Endothelial cell of umbilical vein (primary cell): ENCODE data around the gene IL13RA1.

ENCODE experiments used
- CTCF ChIP-seq, 2 donors: IDR thresholded peaks; 1 replicate in 1 of 2; 2 replicates in 1 of 2; pipeline ENCODE4 v1.5.1; 2011; ENCODE audit warnings: low read length in 2 of 2, mild to moderate bottlenecking in 2 of 2, moderate library complexity in 2 of 2, control low read depth in 1 of 2, inconsistent platforms in 1 of 2, low read depth in 1 of 2; ENCODE audit not compliant: insufficient read depth in 1 of 2; ENCODE audit errors: extremely low read depth in 1 of 2
- EZH2 ChIP-seq: IDR thresholded peaks from 2 replicates; pipeline ENCODE4 v1.6.1; 2012; ENCODE audit warnings: borderline replicate concordance, low read depth, mild to moderate bottlenecking, moderate library complexity, low read length, inconsistent platforms; ENCODE audit not compliant: severe bottlenecking
- FOS ChIP-seq: IDR thresholded peaks from 2 replicates; pipeline ENCODE4 v1.6.1; 2011; ENCODE audit warnings: mild to moderate bottlenecking, low read length, moderate library complexity, borderline replicate concordance; ENCODE audit not compliant: insufficient read depth
- GATA2 ChIP-seq: IDR thresholded peaks from 2 replicates; pipeline ENCODE4 v1.7.0; 2011; ENCODE audit warnings: low read depth, mild to moderate bottlenecking, moderate library complexity, mixed read lengths, low read length; ENCODE audit not compliant: insufficient read length, insufficient read depth
- JUN ChIP-seq: IDR thresholded peaks from 2 replicates; pipeline ENCODE4 v1.6.1; 2011; ENCODE audit warnings: borderline replicate concordance, low read depth; ENCODE audit not compliant: insufficient read length, insufficient read depth
- MAX ChIP-seq: IDR thresholded peaks from 2 replicates; pipeline ENCODE4 v1.6.1; 2011; ENCODE audit not compliant: insufficient read depth, insufficient read length
- MYC ChIP-seq: IDR thresholded peaks from one replicate; pipeline ENCODE4 v1.6.1; 2011; ENCODE audit warnings: mild to moderate bottlenecking, low read depth, low read length
- POLR2A ChIP-seq: IDR thresholded peaks from 2 replicates; pipeline ENCODE4 v1.6.1; 2012; ENCODE audit warnings: low read depth, mild to moderate bottlenecking, control low read depth, low read length
- POLR2AphosphoS5 ChIP-seq: IDR thresholded peaks from 2 replicates; pipeline ENCODE4 v1.6.1; 2012; ENCODE audit warnings: low read depth, mild to moderate bottlenecking, control low read depth, low read length, moderate library complexity; ENCODE audit not compliant: insufficient read depth

GRCh38 chrX:118688935-118689334 is 38.5 kb upstream of the IL13RA1 start:
- TF ChIP-seq CTCF (IDR thresholded peaks at IDR 0.05; ENCODE audit: extremely low read depth in 1 of 2, insufficient read depth in 1 of 2, low read depth in 1 of 2, low read length in 2 of 2) (no peak), JUN (no peak), EZH2 (no peak), POLR2A (no peak), POLR2AphosphoS5 (no peak), MAX (no peak), MYC (no peak), FOS (no peak), GATA2 (no peak)
